Measurements from ENCODE around the gene CACNA1S.

The CACNA1S gene

GRCh38 chr1:200990114-200990513 is 122.1 kb downstream of the CACNA1S start:
- DNase-seq, result no peak

Data from hypothalamus (tissue), 51 donors.